SK-N-SH (cell line): ENCODE measurements around the gene LMOD3.

ENCODE experiments used
- POLR2AphosphoS5 ChIP-seq: IDR thresholded peaks from 2 replicates; pipeline ENCODE4 v1.6.1; 2012; ENCODE audit warnings: low read depth, low read length
- RFX5 ChIP-seq: IDR thresholded peaks from 2 replicates; pipeline ENCODE4 v1.6.1; 2012; ENCODE audit warnings: mild to moderate bottlenecking, improper control_type of control experiment, low read length
- SMC3 ChIP-seq: IDR thresholded peaks from 2 replicates; pipeline ENCODE4 v1.6.1; 2012; ENCODE audit warnings: low read depth, low read length, improper control_type of control experiment

GRCh38 chr3:69128509-69128908, 6.1 kb upstream of the LMOD3 start:
- TF ChIP-seq RFX5 (no peak), SMC3 (no peak), POLR2AphosphoS5 (no peak)
